ENCODE data around the gene TOGARAM2.

DNA sequence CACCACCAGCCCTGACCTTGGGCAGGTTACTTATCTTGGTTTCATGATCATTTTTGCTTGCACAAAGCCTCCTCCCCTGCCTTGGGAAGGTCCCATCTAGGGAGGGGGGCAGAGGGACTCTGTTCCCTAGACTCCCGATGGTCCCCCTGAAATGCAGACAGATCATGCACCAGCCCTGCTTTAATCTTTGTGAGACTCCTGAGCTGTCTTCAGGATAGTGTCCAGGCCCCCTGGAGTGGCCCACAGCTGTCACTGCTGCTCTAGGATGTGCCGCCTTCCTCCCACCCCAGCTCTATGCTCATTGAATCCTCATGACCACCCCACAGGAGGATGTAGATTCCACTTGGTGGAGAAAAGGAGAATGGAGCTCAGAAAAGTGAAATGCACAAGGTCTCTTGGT lies 65.2 kb downstream of the TOGARAM2 start:
- TF ChIP-seq TAF1 (IDR thresholded peaks at IDR 0.05; ENCODE audit: low read depth, low read length) (no peak), NRF1 (IDR thresholded peaks at IDR 0.05; ENCODE audit: low read depth, low read length) (no peak), KDM4A (IDR thresholded peaks at IDR 0.05; ENCODE audit: low read depth, low read length, severe bottlenecking) (no peak), EP300 (IDR thresholded peaks at IDR 0.05; ENCODE audit: borderline replicate concordance in 1 of 2, low read depth in 2 of 2, low read length in 2 of 2) (no peak), CEBPB (IDR thresholded peaks at IDR 0.05; ENCODE audit: low read depth, low read length) (no peak), SIN3A (conservative IDR thresholded peaks at IDR 0.05 in 1 of 2, IDR thresholded peaks at IDR 0.05 in 1 of 2; ENCODE audit: low read depth in 1 of 2, low read length in 2 of 2) (no peak)
- TF ChIP-seq, protein P1, sequence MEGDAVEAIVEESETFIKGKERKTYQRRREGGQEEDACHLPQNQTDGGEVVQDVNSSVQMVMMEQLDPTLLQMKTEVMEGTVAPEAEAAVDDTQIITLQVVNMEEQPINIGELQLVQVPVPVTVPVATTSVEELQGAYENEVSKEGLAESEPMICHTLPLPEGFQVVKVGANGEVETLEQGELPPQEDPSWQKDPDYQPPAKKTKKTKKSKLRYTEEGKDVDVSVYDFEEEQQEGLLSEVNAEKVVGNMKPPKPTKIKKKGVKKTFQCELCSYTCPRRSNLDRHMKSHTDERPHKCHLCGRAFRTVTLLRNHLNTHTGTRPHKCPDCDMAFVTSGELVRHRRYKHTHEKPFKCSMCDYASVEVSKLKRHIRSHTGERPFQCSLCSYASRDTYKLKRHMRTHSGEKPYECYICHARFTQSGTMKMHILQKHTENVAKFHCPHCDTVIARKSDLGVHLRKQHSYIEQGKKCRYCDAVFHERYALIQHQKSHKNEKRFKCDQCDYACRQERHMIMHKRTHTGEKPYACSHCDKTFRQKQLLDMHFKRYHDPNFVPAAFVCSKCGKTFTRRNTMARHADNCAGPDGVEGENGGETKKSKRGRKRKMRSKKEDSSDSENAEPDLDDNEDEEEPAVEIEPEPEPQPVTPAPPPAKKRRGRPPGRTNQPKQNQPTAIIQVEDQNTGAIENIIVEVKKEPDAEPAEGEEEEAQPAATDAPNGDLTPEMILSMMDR (IDR thresholded peaks at IDR 0.05; ENCODE audit: control extremely low read depth in 1 of 3, insufficient read depth in 1 of 3, low read depth in 1 of 3, low read length in 3 of 3) = no peak
- TF ChIP-seq, protein P2, sequence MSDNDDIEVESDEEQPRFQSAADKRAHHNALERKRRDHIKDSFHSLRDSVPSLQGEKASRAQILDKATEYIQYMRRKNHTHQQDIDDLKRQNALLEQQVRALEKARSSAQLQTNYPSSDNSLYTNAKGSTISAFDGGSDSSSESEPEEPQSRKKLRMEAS (IDR thresholded peaks at IDR 0.05) = no peak

Data from H1 (cell line).